ENCODE data around the gene JTB. TPM values are rescaled to one million over a fixed set of nuclear protein-coding genes. Genes with fewer than 3 reads are reported as not detected.
"Not testable (repeated sequence)": the region's sequence is repeated elsewhere in the genome, so short reads cannot be mapped to it uniquely, and the experiment has no call there.

The JTB gene
- total RNA-seq, 2 experiments from 2014 or later, result 107 to 145 TPM

- Mint-ChIP-seq H3K27ac (peak overlapping the region; percentile 96), H3K27me3 (no peaks in the 10 kb centered on the region), H3K4me3 (peak overlapping the region; percentile 93), H3K9me3 (ENCODE audit: low read depth) (no peaks in the 10 kb centered on the region), H3K4me1 (peaks cover 39% of the 10 kb centered on the region), H3K36me3 (ENCODE audit: low read depth) (peaks cover 49% of the 10 kb centered on the region)
- intact Hi-C loops (cut with DNase I, micrococcal nuclease), result loop anchor here (2.0 to 5.0 kb wide), 7 partner anchors 69 to 335 kb away; partner anchors contain the start of genes ATP8B2 (in 1 of the 2), GATAD2B (in 1 of the 2), HAX1 (in 1 of the 2) and NUP210L (in 1 of the 2)
- no peak for DNase-seq
- ChIA-PET POLR2A (interaction anchor here (0.6 to 2.0 kb wide), 6 partner anchors 14 to 88 kb away, joined by 3 to 25 read pairs (median 16); partner anchors contain the start of genes DENND4B, GATAD2B, JTB and SLC39A1), CTCF (interaction anchor here (0.6 to 7.7 kb wide), 3 partner anchors 16 to 1329 kb away, joined by 3 to 66 read pairs (median 4); partner anchors contain the start of genes JTB and RUSC1)
- ATAC-seq, result no peak
These were observed 14.3 kb upstream of the JTB start for GRCh38 chr1:153991806-153992205.

DNA sequence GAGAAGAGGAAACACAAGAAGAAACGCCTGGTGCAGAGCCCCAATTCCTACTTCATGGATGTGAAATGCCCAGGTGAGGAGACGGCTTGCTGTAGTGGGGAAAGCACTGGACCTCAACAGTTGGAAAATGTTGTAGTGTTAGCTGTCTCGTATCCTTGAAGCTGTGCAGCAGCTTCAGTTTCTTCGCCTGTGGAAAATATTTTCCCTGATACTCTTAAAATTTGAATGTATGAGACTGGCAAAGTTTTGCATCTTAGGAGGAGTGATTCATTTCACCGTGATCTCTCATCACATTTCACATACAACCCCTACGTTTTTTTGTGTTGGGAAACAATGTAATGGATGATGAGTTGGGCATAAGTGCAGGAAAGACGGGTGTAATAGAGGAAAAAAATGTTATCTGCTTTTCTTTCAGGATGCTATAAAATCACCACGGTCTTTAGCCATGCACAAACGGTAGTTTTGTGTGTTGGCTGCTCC, 13.7 kb upstream of the JTB start:
- DNase-seq (no peak), ATAC-seq (no peak)
- H3K4me1 Mint-ChIP-seq, result peaks cover 44% of the 10 kb centered on the region
- peak overlapping the region; percentile 96 for H3K27ac Mint-ChIP-seq
- POLR2A ChIA-PET, result interaction anchor here (0.5 to 2.0 kb wide), 14 partner anchors 11 to 459 kb away, joined by 3 to 41 read pairs (median 5); partner anchors contain the start of genes CREB3L4, CRTC2, DENND4B and GATAD2B
- no peaks in the 10 kb centered on the region for H3K27me3 Mint-ChIP-seq
- intact Hi-C loops (cut with DNase I, micrococcal nuclease), result loop anchor here (2.0 to 5.0 kb wide), 7 partner anchors 68 to 336 kb away; partner anchors contain the start of genes ATP8B2 (in 1 of the 2), GATAD2B (in 1 of the 2), HAX1 (in 1 of the 2) and NUP210L (in 1 of the 2)
- H3K9me3 Mint-ChIP-seq (ENCODE audit: low read depth), result no peaks in the 10 kb centered on the region
- H3K4me3 Mint-ChIP-seq, result peak overlapping the region; percentile 93
- H3K36me3 Mint-ChIP-seq (ENCODE audit: low read depth), result peaks cover 49% of the 10 kb centered on the region
- CTCF ChIA-PET, result interaction anchor here (0.6 to 7.7 kb wide), 4 partner anchors 15 to 1059 kb away, joined by 3 to 66 read pairs (median 5); partner anchors contain the start of gene JTB

- DNase-seq (peak; percentile 91), ATAC-seq (peak; percentile 90)
- Mint-ChIP-seq H3K27ac (peak within 1 kb of the TSS; percentile 96), H3K4me3 (peak within 1 kb of the TSS; percentile 93), H3K36me3 (ENCODE audit: low read depth) (peaks cover 46% of the 10 kb centered on the region), H3K4me1 (peaks cover 49% of the 10 kb centered on the region), H3K9me3 (ENCODE audit: low read depth) (no peaks in the 10 kb centered on the region), H3K27me3 (no peaks in the 10 kb centered on the region)
- ChIA-PET CTCF (interaction anchor here (0.6 to 7.7 kb wide), 9 partner anchors 15 to 1059 kb away, joined by 3 to 66 read pairs (median 3); partner anchors contain the start of genes GATAD2B and JTB), POLR2A (interaction anchor here (0.5 to 2.0 kb wide), 27 partner anchors 8 to 459 kb away, joined by 3 to 41 read pairs (median 4); partner anchors contain the start of genes CHTOP, CREB3L4, CRTC2 and DENND4B)
- intact Hi-C loops (cut with DNase I, micrococcal nuclease), result loop anchor here (1.0 to 5.0 kb wide), 18 partner anchors 13 to 337 kb away; partner anchors contain the start of genes CRTC2 (in 2 of the 2), HAX1 (in 2 of the 2), ATP8B2 (in 1 of the 2) and DENND4B (in 1 of the 2)
These were observed 13.1 kb upstream of the JTB start, which contains the start of gene RPS27 for GRCh38 chr1:153990468-153991150. RPS27 (plus strand) TSS chr1:153990762; CDS start chr1:153990797, 35 bp downstream.

DNA sequence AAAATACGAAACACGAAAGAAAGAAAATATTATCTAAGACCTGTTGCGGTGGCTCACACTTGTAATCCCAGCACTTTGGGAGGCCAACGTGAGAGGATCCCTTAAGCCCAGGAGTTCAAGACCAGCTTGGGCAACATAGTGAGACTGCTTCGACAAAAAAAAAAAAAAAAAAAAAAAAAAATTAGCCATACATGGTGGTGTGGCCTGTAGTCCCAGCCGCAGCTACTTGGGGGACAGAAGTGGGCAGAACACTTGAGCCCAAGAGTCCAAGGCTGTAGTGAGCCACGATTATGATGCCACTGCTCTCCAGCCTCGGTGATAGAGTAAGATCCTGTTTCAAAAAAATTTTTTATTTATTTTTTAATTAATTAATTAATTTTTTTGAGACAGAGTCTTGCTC, 10.1 kb upstream of the JTB start:
- H3K36me3 Mint-ChIP-seq (ENCODE audit: low read depth), result peaks cover 22% of the 10 kb centered on the region
- DNase-seq, result no peak
- H3K4me1 Mint-ChIP-seq, result peaks cover 47% of the 10 kb centered on the region
- H3K4me3 Mint-ChIP-seq, result no peak overlapping the region
- CTCF ChIA-PET, result interaction anchor here (0.5 to 7.7 kb wide), 25 partner anchors 11 to 477 kb away, joined by 3 to 66 read pairs (median 4); partner anchors contain the start of genes CREB3L4, CRTC2, DENND4B and JTB
- no peak for ATAC-seq
- H3K27me3 Mint-ChIP-seq, result no peaks in the 10 kb centered on the region
- intact Hi-C loops (cut with DNase I, micrococcal nuclease), result loop anchor here (1.0 to 5.0 kb wide), 3 partner anchors 21 to 477 kb away; partner anchors contain the start of genes CREB3L4 (in 1 of the 2) and DENND4B (in 1 of the 2)
- H3K9me3 Mint-ChIP-seq (ENCODE audit: low read depth), result no peaks in the 10 kb centered on the region
- POLR2A ChIA-PET, result no interaction called here
- no peak overlapping the region for H3K27ac Mint-ChIP-seq

DNA sequence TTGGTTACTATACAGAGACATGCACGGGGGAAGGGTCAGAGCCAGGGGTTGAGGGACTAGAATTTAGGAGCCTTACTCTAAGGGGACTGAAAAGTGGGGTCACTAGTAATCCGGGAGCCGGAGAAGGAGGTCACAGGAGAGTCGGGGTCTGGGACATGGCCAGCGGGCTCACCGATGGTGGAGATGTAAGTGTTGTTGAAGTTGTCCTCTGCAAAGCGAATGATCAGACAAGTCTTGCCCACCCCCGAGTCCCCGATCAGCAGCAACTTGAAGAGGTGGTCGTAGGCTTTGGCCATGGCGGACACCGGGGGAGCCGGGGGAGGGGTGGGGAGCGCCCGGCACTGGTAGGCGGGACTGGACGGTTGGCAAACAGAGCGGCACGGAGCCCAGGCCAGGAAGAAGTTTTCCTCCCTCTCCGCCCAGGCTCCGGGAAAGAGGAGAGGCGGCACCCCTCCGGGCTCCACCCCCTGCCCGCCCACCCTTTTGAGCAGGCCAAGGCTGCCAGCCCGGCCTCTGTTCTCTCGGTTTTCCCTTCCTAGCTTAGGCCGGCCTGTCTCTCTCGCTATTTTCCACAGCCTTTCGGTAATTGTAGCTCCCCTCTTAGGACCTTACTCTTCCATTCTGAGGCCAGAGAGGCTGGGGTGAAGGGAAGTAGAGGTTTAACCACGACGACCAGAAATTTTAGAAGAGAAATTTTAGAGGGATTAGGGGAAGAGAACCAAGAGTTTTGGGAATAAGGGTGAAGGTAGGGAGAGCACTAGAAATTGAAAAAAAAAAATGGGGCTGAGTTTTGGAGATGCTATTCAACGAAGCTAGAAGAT, 8.7 kb upstream of the JTB start, which contains the start of gene RAB13:
TSS of gene RAB13 (minus strand) at position 399 of the 821 bp plus-strand sequence. CDS start at position 296, 103 bp downstream.
- ChIA-PET CTCF (interaction anchor here (0.6 to 7.7 kb wide), 28 partner anchors 10 to 476 kb away, joined by 3 to 66 read pairs (median 4); partner anchors contain the start of genes CREB3L4, CRTC2, DENND4B and JTB), POLR2A (interaction anchor here (0.6 to 1.3 kb wide), 5 partner anchors 8 to 368 kb away, joined by 3 to 8 read pairs (median 4); partner anchors contain the start of genes CREB3L4 and JTB)
- H3K27me3 Mint-ChIP-seq, result no peaks in the 10 kb centered on the region
- DNase-seq, result peak; percentile 38
- peaks cover 7% of the 10 kb centered on the region for H3K36me3 Mint-ChIP-seq (ENCODE audit: low read depth)
- no peak for ATAC-seq
- intact Hi-C loops (cut with DNase I, micrococcal nuclease), result loop anchor here (1.0 to 5.0 kb wide), 11 partner anchors 9 to 308 kb away; partner anchors contain the start of genes CREB3L4 (in 2 of the 2), DENND4B (in 2 of the 2), JTB (in 1 of the 2) and NPR1 (in 1 of the 2)
- peak within 1 kb of the TSS; percentile 86 for H3K27ac Mint-ChIP-seq
- peaks cover 35% of the 10 kb centered on the region for H3K4me1 Mint-ChIP-seq
- H3K4me3 Mint-ChIP-seq, result peak within 1 kb of the TSS; percentile 73
- no peaks in the 10 kb centered on the region for H3K9me3 Mint-ChIP-seq (ENCODE audit: low read depth)

GRCh38 chr1:153985341-153985912, 8.0 kb upstream of the JTB start:
- intact Hi-C loops (cut with DNase I, micrococcal nuclease), result loop anchor here in 1 of 2 experiments (5.0 kb wide), 1 partner anchor 38 kb away; the partner anchor contains the start of gene DENND4B

GRCh38 chr1:153984123-153984894, 6.8 kb upstream of the JTB start:
- DNase-seq, result no peak
- POLR2A ChIA-PET, result no interaction called here
- Mint-ChIP-seq H3K9me3 (ENCODE audit: low read depth) (no peaks in the 10 kb centered on the region), H3K4me1 (peaks cover 29% of the 10 kb centered on the region), H3K27ac (peak overlapping the region; percentile 7), H3K36me3 (ENCODE audit: low read depth) (no peaks in the 10 kb centered on the region), H3K4me3 (no peak overlapping the region), H3K27me3 (no peaks in the 10 kb centered on the region)
- intact Hi-C loops (cut with DNase I, micrococcal nuclease), result no loop called here
- no peak for ATAC-seq
- CTCF ChIA-PET, result interaction anchor here (0.6 to 7.7 kb wide), 10 partner anchors 8 to 474 kb away, joined by 3 to 66 read pairs (median 3); partner anchors contain the start of genes CREB3L4 and JTB

More at GRCh38 chr1:153985341-153985912, 8.0 kb upstream of the JTB start:
- peak overlapping the region; percentile 68 for H3K4me3 Mint-ChIP-seq
- H3K4me1 Mint-ChIP-seq, result peaks cover 34% of the 10 kb centered on the region
- H3K27ac Mint-ChIP-seq, result peak overlapping the region; percentile 71
- DNase-seq, result peak; percentile 75
- no peaks in the 10 kb centered on the region for H3K36me3 Mint-ChIP-seq (ENCODE audit: low read depth)
- no peaks in the 10 kb centered on the region for H3K27me3 Mint-ChIP-seq
- ChIA-PET CTCF (interaction anchor here (0.6 to 7.7 kb wide), 16 partner anchors 10 to 475 kb away, joined by 3 to 66 read pairs (median 4); partner anchors contain the start of genes CREB3L4, DENND4B and JTB), POLR2A (interaction anchor here (1.1 to 1.3 kb wide), 2 partner anchors 18 to 40 kb away, joined by 3 to 8 read pairs; partner anchors contain the start of gene CREB3L4)
- peak; percentile 61 for ATAC-seq
- H3K9me3 Mint-ChIP-seq (ENCODE audit: low read depth), result no peaks in the 10 kb centered on the region

DNA sequence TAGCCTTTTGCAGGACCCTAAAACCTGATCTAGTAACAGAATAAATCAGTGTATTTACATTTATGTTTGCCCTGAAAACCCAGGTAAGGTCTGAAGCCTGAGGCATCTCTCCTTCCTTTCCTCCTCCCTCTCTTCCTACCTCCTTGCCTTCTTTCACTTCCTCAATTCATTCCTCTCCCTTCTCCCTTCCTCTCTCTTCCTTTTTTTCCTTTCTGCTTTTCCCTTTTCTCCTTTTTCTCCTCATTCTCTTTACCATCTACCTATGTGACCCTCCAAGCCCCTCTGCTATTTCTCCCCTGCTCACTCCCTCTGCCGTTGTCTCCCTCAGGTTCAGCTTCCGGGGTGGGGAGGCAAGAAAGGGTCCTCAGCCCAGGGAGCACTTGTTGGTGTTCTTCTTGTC, 4.3 kb upstream of the JTB start:
- H3K27me3 Mint-ChIP-seq; ATAC-seq; H3K9me3 Mint-ChIP-seq (ENCODE audit: low read depth); H3K36me3 Mint-ChIP-seq (ENCODE audit: low read depth); POLR2A ChIA-PET; CTCF ChIA-PET; DNase-seq; intact Hi-C loops (cut with DNase I, micrococcal nuclease); H3K4me3 Mint-ChIP-seq; H3K27ac Mint-ChIP-seq: not testable (repeated sequence)
- peaks cover 32% of the 10 kb centered on the region for H3K4me1 Mint-ChIP-seq

DNA sequence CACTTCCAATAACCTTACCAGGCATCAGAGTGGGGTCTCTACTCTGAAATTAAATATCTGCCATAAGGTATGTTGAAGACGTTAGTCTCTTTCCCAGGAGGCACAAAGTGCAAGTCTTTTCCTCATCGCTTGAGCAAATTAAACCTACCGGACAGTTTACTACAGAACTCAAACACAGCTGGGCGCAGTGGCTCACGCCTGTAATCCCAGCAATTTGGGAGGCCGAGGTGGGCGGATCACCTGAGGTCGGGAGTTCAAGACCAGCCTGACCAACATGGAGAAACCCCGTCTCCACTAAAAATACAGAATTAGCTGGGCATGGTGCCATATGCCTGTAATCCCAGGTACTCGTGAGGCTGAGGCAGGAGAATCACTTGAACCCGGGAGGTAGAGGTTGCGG, 1.6 kb upstream of the JTB start:
- not testable (repeated sequence) for DNase-seq; H3K9me3 Mint-ChIP-seq (ENCODE audit: low read depth); H3K27me3 Mint-ChIP-seq; ATAC-seq
- intact Hi-C loops (cut with DNase I, micrococcal nuclease), result loop anchor here in 1 of 2 experiments (5.0 kb wide), 1 partner anchor 252 kb away; the partner anchor contains the start of gene INTS3
- Mint-ChIP-seq H3K4me3 (peak overlapping the region; percentile 97), H3K27ac (peak overlapping the region; percentile 69), H3K36me3 (ENCODE audit: low read depth) (peaks cover 33% of the 10 kb centered on the region), H3K4me1 (peaks cover 29% of the 10 kb centered on the region)
- ChIA-PET CTCF (interaction anchor here (0.7 to 6.7 kb wide), 8 partner anchors 9 to 204 kb away, joined by 3 to 66 read pairs (median 4); partner anchors contain the start of genes CREB3L4, RAB13, RPS27 and SLC27A3), POLR2A (interaction anchor here (0.6 to 4.2 kb wide), 3 partner anchors 12 to 436 kb away, joined by 4 to 49 read pairs (median 25); partner anchors contain the start of genes CREB3L4 and RPS27)

All from activated CD4-positive, alpha-beta T cell treated with anti-CD3 and anti-CD28 coated beads for 36 hours (primary cell).